Right cardiac atrium (tissue), 5 donors: Measurements from ENCODE around the gene CCDC14. TPM values are rescaled to one million over a fixed set of nuclear protein-coding genes. Genes with fewer than 3 reads are reported as not detected.
A peak's percentile ranks its signal among the peaks of the same experiment; 100 is the strongest.
"Not testable (repeated sequence)": the region's sequence is repeated elsewhere in the genome, so short reads cannot be mapped to it uniquely, and the experiment has no call there.

Experiments used
- ATAC-seq, 2 donors: fragments of 200-7000 bp; cut with Tn5 transposase; one replicate each; pipeline versions ENCODE4 v1.8.0 to v1.9.1; 2020; ENCODE audit warnings: moderate library complexity in 2 of 2, mild to moderate bottlenecking in 1 of 2
- DNase-seq, 3 donors: peaks; one replicate each; pipeline ENCODE4 v3.0.0-alpha.2; 2020
- H3K27ac ChIP-seq: one replicate; pipeline ENCODE4 v1.5.1; 2013; ENCODE audit warnings: mild to moderate bottlenecking, low read length, control low read depth, moderate library complexity
- H3K27me3 ChIP-seq: one replicate; pipeline ENCODE4 v1.6.1; 2013; ENCODE audit not compliant: control insufficient read depth, insufficient read depth
- H3K4me1 ChIP-seq: one replicate; pipeline ENCODE4 v1.6.1; 2013; ENCODE audit warnings: low read length; ENCODE audit not compliant: control insufficient read depth, insufficient read depth
- H3K4me3 ChIP-seq: one replicate; pipeline ENCODE4 v1.5.1; 2013; ENCODE audit warnings: low read length, control low read depth
- H3K9me3 ChIP-seq: one replicate; pipeline ENCODE4 v1.6.1; 2013; ENCODE audit warnings: low read length; ENCODE audit not compliant: control insufficient read depth
- WGBS: extraction: QIAGEN DNeasy Blood & Tissue Kit; methylation state at CpG from one replicate; pipeline ENCODE4 v1.1.7; 2013; 5-methylcytosine and 5-hydroxymethylcytosine counted together
- intact Hi-C, 4 donors: fragments of 100-400 bp; cut with DNase I; formaldehyde crosslinking; loops; one replicate each; pipeline versions ENCODE4 v1.11.0 to v1.14.0; 2022 to 2023
- polyA plus RNA-seq: library from polyadenylated mRNA; stranded (reverse); fragments of 200-250 nt; gene quantifications from one replicate; pipeline ENCODE4 v1.2.3, GENCODE V29; 2013
- total RNA-seq, 4 donors: library from RNA; stranded (reverse); fragmentation: NEBNext Ultra II Directional; extraction: Animal tissue kit (Norgen Biotek cat#: 25700); gene quantifications; one replicate each; pipeline ENCODE4 v1.2.1, GENCODE V29; 2021
- donor health status: healthy with polysubstance abuse.
- donor health status: DM: no; HTN: yes; CAD: no.
- donor health status: DM: no; HTN: no; CAD: no.
- donor health status: DM: no; HTN: yes; CAD: no; lungs with severe emphysema.
- donor health status: DM: yes; HTN: yes; CAD: no.

CCDC14 gene
- total and polyA plus RNA-seq, 5 donors, result 7.1 to 12.3 (median 12.0) TPM

GRCh38 chr3:123899300-123899865 is 61.6 kb downstream of the CCDC14 start:
- no peak overlapping the region for H3K27ac ChIP-seq

GRCh38 chr3:123893012-123893411 is 68.0 kb downstream of the CCDC14 start:
- ATAC-seq, result no peak
- H3K4me3 ChIP-seq, result no peak overlapping the region
- no peak for DNase-seq
- H3K9me3 ChIP-seq, result peaks cover 3% of the 10 kb centered on the region
- no peak overlapping the region for H3K27ac ChIP-seq
- H3K27me3 ChIP-seq, result no peaks in the 10 kb centered on the region
- 87% methylated on average over 1 of the region's 1 CpG for WGBS
- intact Hi-C loops, result no loop called here
- H3K4me1 ChIP-seq, result no peaks in the 10 kb centered on the region

More at GRCh38 chr3:123899300-123899865, 61.6 kb downstream of the CCDC14 start:
- H3K4me3 ChIP-seq, result no peak overlapping the region
- H3K4me1 ChIP-seq, result no peaks in the 10 kb centered on the region
- no peak for ATAC-seq
- DNase-seq, result no peak
- WGBS, result 87% methylated on average over 5 of the region's 5 CpGs
- intact Hi-C loops, result no loop called here
- H3K9me3 ChIP-seq, result no peaks in the 10 kb centered on the region
- no peaks in the 10 kb centered on the region for H3K27me3 ChIP-seq

- no peak overlapping the region for H3K4me3 ChIP-seq
- DNase-seq (no peak), ATAC-seq (no peak)
- H3K4me1 ChIP-seq, result no peaks in the 10 kb centered on the region
- no peak overlapping the region for H3K27ac ChIP-seq
- WGBS, result 42% methylated on average over 1 of the region's 1 CpG
- peaks cover 3% of the 10 kb centered on the region for H3K9me3 ChIP-seq
- intact Hi-C loops, result no loop called here
- no peaks in the 10 kb centered on the region for H3K27me3 ChIP-seq
Observed at GRCh38 chr3:123892195-123892594, 68.8 kb downstream of the CCDC14 start.

GRCh38 chr3:123890991-123891390 is 70.0 kb downstream of the CCDC14 start:
- H3K4me3 ChIP-seq, intact Hi-C loops, ATAC-seq, H3K27ac ChIP-seq, H3K9me3 ChIP-seq, H3K4me1 ChIP-seq, DNase-seq, H3K27me3 ChIP-seq: not testable (repeated sequence)
- 52% methylated on average over 1 of the region's 1 CpG for WGBS

- H3K4me3 ChIP-seq, H3K27me3 ChIP-seq, H3K9me3 ChIP-seq, ATAC-seq, DNase-seq, intact Hi-C loops, H3K27ac ChIP-seq, H3K4me1 ChIP-seq: not testable (repeated sequence)
- 92% methylated on average over 3 of the region's 3 CpGs for WGBS
Observed at GRCh38 chr3:123890162-123890561, 70.9 kb downstream of the CCDC14 start.

GRCh38 chr3:123884993-123885392 is 76.0 kb downstream of the CCDC14 start:
- Histone ChIP-seq H3K27ac (no peak overlapping the region), H3K27me3 (no peaks in the 10 kb centered on the region), H3K4me3 (no peak overlapping the region), H3K9me3 (no peaks in the 10 kb centered on the region), H3K4me1 (peaks cover 2% of the 10 kb centered on the region)
- ATAC-seq (no peak), DNase-seq (no peak)
- intact Hi-C loops, result no loop called here

- Histone ChIP-seq H3K27ac (no peak within 1 kb of the TSS), H3K27me3 (no peaks in the 10 kb centered on the region), H3K9me3 (no peaks in the 10 kb centered on the region), H3K4me3 (peak within 1 kb of the TSS; percentile 33), H3K4me1 (peaks cover 2% of the 10 kb centered on the region)
- intact Hi-C loops, result no loop called here
- 1% methylated on average over 70 of the region's 70 CpGs for WGBS
- peak; percentile 76 to 87 (median 83) for DNase-seq
- peak; percentile 93 to 95 for ATAC-seq
Observed at GRCh38 chr3:123884203-123884831, 76.7 kb downstream of the CCDC14 start, which contains the start of gene MYLK. TSS of gene MYLK (minus strand) at chr3:123884332. CDS start at chr3:123793841, 90,491 bp downstream.

- no peaks in the 10 kb centered on the region for H3K9me3 ChIP-seq
- no peak overlapping the region for H3K27ac ChIP-seq
- intact Hi-C loops, result no loop called here
- 2% methylated on average over 29 of the region's 29 CpGs for WGBS
- H3K27me3 ChIP-seq, result no peaks in the 10 kb centered on the region
- no peak for ATAC-seq
- H3K4me1 ChIP-seq, result peaks cover 2% of the 10 kb centered on the region
- DNase-seq, result peak in 2 of 3 donors; percentile 50 to 54
- peak overlapping the region; percentile 33 for H3K4me3 ChIP-seq
Observed at GRCh38 chr3:123883701-123884202, 77.3 kb downstream of the CCDC14 start.

- Histone ChIP-seq H3K27me3 (no peaks in the 10 kb centered on the region), H3K4me3 (no peak overlapping the region), H3K9me3 (no peaks in the 10 kb centered on the region), H3K4me1 (peaks cover 2% of the 10 kb centered on the region), H3K27ac (no peak overlapping the region)
- no peak for ATAC-seq
- DNase-seq, result no peak
- intact Hi-C loops, result no loop called here
- WGBS, result 66% methylated on average over 4 of the region's 4 CpGs
Observed at GRCh38 chr3:123883111-123883510, 77.9 kb downstream of the CCDC14 start.

- Histone ChIP-seq H3K27ac (no peak overlapping the region), H3K4me3 (no peak overlapping the region), H3K9me3 (no peaks in the 10 kb centered on the region), H3K27me3 (no peaks in the 10 kb centered on the region), H3K4me1 (peaks cover 2% of the 10 kb centered on the region)
- intact Hi-C loops, result no loop called here
- DNase-seq (no peak), ATAC-seq (no peak)
- 97% methylated on average over 2 of the region's 2 CpGs for WGBS
Observed at GRCh38 chr3:123881771-123882170, 79.3 kb downstream of the CCDC14 start.

- intact Hi-C loops, result no loop called here
- Histone ChIP-seq H3K27ac (no peak overlapping the region), H3K9me3 (no peaks in the 10 kb centered on the region), H3K4me3 (no peak overlapping the region), H3K4me1 (peaks cover 2% of the 10 kb centered on the region), H3K27me3 (no peaks in the 10 kb centered on the region)
- no peak for DNase-seq
- WGBS, result 82% methylated on average over 6 of the region's 6 CpGs
- ATAC-seq, result no peak
Observed at GRCh38 chr3:123880998-123881561, 79.9 kb downstream of the CCDC14 start.
